GM12873 (cell line): Measurements from ENCODE around the gene ACOX3.

Experiments used
- CTCF ChIP-seq: IDR thresholded peaks from 2 replicates; pipeline ENCODE4 v1.5.1; 2012; ENCODE audit warnings: low read depth, mild to moderate bottlenecking, moderate library complexity, low read length, control low read depth; ENCODE audit not compliant: insufficient read depth; ENCODE audit errors: missing control alignments

ACOX3 gene

GRCh38 chr4:8341691-8342090 lies 98.8 kb downstream of the ACOX3 start:
- no peak for TF ChIP-seq CTCF

- TF ChIP-seq CTCF = no peak
Observed at GRCh38 chr4:8340781-8341241, 99.7 kb downstream of the ACOX3 start.

- TF ChIP-seq CTCF = no peak
Observed at GRCh38 chr4:8338351-8338961, 102.1 kb downstream of the ACOX3 start.

- TF ChIP-seq CTCF = no peak
Observed at GRCh38 chr4:8336412-8337075, 104.0 kb downstream of the ACOX3 start.

- TF ChIP-seq CTCF = no peak
Observed at GRCh38 chr4:8335848-8336247, 104.7 kb downstream of the ACOX3 start.

- TF ChIP-seq CTCF = no peak
Observed at GRCh38 chr4:8334786-8335460, 105.6 kb downstream of the ACOX3 start.

GRCh38 chr4:8333726-8334460 lies 106.6 kb downstream of the ACOX3 start:
- no peak for TF ChIP-seq CTCF
